GM19239 (cell line): ENCODE measurements around the gene MYO3B.
A peak's percentile ranks its signal among the peaks of the same experiment; 100 is the strongest.
"Not testable (repeated sequence)": the region's sequence is repeated elsewhere in the genome, so short reads cannot be mapped to it uniquely, and the experiment has no call there.

Experiments used
- DNase-seq: peaks from one replicate; pipeline ENCODE4 v3.0.0; 2011; ENCODE audit warnings: low spot score; ENCODE audit not compliant: insufficient read length
- FAIRE-seq: peaks from 2 replicates; lab custom pipeline; 2011; peaks lifted over from hg19 to GRCh38; lab: Jason Lieb, UNC

MYO3B gene

DNA sequence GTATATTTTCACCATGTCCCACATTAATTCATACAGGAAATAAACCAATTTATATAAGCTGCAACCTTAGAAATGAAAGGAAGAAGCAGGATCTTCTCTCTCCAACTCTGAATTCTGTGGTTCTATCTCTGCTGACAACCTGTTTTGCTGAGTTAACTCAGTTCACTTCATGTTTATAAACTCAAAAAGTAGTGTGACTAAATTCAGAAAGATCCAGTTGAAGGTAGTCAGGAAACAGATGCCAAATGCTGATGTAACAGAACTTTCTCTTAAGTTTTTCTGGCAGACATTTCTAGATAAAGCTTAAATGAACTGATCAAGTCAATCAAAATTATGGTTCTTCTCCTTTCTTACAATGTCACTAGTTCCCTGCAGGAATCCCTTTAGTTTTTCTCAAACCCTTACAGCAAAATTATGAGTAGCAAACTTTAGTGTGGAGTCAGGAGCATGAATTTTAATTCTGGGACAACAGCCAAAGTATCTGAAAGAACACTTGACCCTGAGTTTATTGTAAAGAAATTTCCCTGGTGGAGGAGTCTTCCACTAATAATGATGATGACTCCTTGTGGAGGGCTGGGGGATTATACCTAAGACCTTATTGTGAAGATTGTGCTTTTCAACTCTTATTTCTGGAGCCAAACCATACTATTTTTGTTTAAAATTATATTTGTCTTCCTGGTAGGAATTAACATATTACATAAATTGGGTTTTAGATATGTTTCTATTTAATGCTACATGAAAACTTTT is 216.9 kb downstream of the MYO3B start:
- no peak for DNase-seq
- FAIRE-seq: peak; percentile 51

DNA sequence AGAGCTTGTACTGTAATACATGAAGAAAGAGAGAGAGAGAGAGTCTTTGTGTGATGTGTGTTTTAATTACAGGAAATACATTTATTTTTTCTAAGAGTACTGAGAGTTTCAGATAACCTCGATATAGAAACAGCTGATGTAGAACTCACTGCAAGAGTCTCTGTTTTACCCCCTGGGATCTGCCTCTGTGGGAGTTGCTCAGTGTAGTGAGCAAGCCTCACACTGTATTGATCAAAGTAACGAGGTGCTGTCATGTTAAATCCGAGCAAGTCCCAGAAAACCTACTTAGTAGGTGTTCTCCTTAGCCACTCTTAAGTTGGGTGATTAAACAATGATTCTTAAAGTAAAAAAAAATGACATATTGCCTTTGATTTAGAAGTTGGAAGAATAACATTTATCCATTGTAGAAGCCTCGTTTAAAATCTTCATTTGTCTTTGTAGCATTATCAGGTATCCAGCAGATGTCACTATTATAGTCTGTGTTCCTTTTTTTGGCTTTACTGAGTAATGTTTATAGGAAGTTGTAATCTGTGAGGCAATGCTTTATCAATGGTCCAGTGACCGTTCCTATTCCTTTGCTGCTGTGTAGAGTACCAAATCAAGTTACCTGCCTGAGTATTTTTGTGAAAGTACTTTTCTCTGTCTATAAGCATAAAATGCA is 219.0 kb downstream of the MYO3B start:
- DNase-seq (no peak), FAIRE-seq (peak; percentile 69)

DNA sequence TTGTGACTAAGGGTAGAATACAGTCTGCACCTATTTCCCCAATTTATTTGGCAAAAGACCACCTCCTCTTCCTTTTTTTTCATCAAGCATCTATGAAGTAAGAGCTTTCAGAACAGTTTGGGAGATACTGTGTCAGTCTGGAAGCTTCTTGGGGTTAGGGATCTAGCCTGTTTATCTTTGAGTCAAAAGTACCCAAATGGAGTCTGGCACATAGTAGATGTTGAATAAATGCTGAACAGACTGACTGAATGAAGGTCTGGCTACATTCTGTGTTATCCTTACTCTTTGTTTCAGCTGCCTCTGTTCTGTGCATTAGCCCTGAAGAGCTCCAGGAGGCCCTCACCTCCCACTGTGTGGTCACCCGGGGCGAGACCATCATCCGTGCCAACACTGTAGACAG is 223.2 kb downstream of the MYO3B start:
- FAIRE-seq (no peak), DNase-seq (no peak)

DNA sequence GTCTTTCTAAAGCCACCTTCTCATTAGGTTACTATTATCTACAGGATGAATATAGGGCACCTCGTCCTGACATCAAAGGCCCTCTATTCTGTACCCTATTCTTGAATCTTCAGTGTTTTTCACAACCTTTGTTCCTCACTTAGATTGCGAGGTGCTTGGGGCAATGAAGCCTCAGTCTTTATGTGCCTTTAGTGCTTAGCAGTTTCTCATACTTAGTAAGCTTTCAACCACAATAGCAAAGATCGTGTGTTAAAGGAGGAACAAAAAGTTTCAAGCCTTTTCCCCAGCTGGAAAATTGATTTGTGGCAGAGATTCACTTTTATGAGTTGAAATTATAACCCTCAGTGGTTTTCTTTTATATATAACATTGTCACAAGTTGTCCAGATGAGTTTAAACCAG is 226.9 kb downstream of the MYO3B start:
- FAIRE-seq: peak; percentile 65
- no peak for DNase-seq

DNA sequence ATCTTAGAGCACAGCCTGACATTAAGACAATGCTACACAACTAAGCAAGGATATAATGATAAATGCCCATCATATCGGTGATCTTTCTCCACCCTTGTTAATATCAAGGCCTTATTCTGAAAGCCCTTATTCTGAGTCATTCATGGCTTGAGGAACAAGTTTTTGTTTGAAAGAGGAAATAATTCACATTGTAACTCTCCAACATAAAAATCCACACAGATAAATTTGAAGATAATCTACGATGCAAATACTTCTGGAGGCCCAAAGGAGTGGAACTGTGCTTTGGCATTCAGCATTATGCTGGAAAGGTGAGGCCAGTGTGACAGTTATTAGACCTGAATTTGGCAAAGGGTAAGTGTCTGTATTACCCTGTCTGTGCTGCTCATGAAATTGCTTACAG is 227.4 kb downstream of the MYO3B start:
- FAIRE-seq (no peak), DNase-seq (no peak)

DNA sequence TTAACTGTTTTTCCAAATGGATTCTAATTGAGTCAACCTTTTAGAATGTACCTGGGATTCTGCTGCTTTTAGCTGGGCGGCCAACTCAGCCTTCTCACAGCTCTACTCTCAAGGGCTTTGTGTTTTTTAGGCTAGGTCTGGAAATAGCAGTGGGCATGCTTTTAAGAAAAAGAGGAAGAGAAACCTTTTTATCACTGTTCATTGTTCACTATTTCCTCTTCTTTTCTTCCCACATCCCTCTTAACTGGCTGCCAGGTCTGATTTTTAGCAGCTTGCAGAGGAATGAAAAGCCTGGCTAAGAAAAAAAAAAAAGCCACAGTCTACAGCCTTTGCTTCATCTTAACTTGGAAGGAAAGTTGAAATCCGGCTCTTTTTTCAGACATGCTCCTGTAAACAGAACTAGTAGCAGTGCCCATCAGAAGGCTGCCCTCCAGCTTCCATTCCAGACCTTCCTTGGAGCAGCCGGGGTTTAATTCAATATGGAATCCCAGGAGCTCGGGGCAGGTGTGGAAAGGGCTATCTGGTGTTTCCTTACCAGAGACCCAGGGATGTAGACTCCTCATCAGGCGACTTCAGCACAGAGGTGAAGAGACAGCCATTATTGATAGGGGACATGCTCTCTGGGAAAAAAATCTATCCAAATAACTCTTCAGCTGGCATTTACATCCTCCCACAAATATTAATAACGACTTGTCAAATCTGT is 230.7 kb downstream of the MYO3B start:
- DNase-seq (no peak), FAIRE-seq (peak; percentile 68)

DNA sequence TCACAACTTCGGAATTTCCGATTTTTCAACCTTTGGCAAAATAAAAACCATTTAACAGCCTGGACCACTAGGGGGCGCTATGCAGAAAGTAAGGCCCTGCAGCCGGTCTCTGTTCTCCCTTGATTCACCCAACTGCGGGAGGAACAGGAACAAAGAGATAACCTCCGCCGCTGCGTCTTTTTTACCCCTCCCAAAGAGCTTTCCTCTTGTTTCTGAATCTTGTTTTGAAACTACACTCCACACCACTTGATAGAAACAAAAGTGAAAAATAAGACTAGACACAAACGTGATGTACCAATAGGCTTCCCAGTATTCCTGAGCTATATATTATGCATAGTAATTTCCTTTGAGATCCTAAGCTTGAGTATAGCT is 231.2 kb downstream of the MYO3B start:
- peak; percentile 85 for FAIRE-seq
- peak; percentile 38 for DNase-seq

DNA sequence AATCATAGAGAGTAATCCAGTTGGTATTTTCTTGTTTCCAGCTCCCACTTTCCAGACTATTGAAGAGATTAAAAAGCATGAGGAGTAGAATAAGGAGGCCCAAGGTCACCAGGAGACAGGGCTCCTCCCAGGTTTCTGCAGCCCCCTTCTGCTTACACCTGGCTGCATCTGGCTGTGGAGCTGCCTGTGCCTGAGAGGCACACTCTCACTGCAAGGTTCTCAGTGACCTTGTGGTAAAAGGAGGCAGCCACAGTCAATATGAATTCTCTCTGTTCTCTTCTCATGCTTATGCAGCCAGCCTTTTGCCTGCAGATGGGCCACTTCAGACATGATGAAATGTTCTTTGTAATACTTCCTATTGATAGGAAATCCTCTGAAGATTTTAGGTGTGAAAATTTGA is 233.7 kb downstream of the MYO3B start:
- DNase-seq: no peak

DNA sequence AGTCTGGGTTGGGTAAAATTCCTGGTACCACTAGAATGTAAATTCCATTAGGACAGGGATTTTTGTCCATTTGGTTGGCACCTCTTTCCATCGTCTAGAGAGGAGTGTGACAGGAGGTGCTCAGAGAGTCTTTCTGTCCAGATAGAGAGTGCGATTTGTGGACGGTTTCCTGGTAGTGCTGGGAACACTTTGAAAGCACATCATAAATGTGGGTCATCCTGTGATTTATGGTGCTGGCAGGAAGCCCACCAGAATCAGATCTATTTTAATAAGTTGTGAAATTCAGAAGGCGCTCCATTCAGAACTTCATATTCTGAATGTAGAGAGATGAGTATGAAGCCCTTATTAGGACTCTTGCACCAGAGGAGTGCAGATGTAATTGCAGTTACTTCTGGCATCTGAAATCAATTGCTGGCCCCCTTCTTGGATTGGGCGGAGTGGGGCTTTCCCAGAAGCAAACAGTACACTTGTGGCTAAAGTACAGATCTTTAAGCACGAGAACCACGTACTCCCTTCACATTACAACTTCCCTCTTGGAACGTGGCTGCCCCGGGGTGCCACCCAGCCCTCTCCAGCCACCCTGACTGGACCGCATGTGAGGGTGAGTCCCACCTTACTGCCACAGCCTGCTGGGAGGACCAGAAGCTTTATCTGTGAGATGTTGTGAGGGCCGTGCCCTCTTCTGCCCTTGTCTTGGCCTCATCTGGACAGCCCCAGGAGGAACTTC is 243.2 kb downstream of the MYO3B start:
- DNase-seq: no peak
- no peak for FAIRE-seq

More for the DNA sequence above, 233.7 kb downstream of the MYO3B start:
- no peak for FAIRE-seq

DNA sequence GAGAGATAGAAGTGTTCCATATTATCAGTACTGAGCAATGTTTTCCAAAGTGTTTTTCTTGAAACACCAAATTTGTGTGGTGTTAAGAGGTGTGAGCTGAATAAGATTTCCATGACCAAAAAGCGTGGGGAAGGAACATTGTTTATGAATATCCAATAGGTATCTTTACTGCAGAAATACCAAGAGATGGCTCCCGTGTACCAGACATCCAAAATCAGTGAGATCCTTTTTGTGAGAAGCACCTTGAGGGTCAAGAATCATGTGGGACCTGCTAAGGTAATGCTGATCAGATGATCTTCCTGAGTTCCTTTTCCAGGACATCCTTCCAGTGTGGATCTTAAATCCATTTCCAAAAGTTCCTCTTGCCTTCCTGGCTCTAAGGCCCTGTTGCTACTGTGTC is 246.0 kb downstream of the MYO3B start:
- no peak for FAIRE-seq
- DNase-seq: no peak

DNA sequence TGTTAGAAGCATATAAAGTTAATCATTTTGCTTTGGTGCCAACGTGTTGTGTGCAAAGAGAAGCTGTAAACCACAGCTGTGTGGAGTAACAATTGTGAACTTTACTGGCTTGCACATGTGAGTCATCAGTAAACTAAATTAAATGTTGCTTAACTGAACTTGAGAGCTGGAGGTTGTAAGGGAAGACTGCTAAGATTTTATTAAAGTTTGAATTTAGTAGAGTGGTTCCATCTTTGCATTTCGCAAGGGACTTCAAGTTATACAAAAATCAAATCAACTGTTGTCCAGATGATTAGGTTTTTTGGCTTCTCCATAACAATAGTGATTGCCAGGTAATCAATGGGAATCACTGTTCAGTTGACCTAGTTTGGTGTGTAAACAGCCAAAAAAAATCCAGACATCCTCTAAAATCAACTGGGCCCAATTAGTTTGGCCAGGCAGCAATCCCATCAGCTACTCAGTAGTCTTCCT is 247.4 kb downstream of the MYO3B start:
- DNase-seq: no peak
- no peak for FAIRE-seq

DNA sequence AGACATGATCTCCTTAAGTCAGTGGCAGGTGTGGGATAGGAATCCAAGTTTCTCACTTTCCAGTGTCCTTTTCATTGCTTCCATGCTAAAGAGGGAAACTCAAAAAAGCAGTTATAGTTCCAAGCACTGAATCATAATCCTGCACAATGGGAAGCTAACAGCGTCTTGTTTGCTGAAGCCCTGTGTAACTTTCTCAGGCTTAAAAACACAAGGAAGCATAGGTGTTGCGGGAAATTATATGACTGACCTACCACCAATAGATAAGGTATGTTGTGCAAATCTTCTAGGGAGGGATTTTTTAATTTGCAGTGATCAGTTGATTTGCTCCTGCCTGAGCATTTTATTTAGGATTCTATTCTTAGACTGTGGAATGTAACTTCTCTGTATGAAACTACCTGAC is 250.9 kb downstream of the MYO3B start:
- no peak for FAIRE-seq

DNA sequence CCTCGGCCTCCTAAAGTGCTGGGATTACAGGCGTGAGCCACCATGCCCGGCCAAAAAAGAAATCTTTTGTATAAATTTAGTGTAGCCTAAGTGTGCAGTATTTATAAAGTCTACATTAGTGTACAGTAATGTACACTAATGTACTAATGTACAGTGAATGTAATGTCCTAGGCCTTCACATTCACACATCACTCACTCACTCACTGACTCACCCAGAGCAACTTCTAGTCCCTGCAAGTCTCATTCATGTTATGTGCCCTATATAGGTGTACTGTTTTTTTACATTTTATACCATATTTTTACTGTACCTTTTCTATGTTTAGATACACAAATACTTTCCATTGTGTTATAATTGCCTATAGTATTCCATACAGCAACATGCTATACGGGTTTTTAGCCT is 254.9 kb downstream of the MYO3B start:
- FAIRE-seq: no peak

More for the DNA sequence above, 250.9 kb downstream of the MYO3B start:
- no peak for DNase-seq

DNA sequence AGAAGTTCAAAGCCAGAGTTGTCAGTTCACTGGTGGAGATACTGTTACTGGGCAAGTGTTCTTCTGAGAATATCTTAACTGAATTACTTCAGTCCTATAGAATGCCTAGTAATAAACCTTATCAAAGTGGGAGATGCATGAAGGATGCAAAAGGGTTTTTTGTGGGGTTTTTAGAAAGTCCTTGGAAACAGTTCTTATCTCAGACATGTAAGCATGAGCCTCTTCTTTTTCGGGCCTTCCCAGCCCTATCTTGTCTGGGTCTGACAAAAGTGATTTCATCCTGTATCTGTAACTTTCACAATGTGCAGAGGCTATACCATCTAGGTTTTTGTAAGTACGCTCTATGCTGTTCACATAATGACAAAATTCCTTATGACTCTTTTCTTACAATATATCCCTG is 255.5 kb downstream of the MYO3B start:
- no peak for DNase-seq
- no peak for FAIRE-seq

More for the DNA sequence above, 254.9 kb downstream of the MYO3B start:
- no peak for DNase-seq

DNA sequence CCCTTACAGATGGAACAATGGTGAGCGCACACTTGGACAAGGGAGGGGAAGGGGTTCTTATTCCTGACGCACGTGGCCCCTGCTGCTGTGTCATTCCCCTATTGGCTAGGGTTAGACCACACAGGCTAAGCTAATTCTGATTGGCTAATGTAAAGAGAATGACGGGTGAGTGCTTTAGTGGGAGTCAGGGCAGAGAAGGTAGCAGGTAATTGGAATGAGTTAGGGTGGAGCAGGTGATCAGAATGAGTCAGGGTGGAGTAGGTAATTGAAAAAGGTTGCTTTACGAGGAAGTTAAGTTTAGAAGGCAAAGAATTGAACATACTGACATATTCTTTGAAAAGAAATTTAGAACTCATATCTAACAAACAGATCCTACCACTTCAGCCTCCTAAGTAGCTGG is 256.4 kb downstream of the MYO3B start:
- not testable (repeated sequence) for DNase-seq, FAIRE-seq

DNA sequence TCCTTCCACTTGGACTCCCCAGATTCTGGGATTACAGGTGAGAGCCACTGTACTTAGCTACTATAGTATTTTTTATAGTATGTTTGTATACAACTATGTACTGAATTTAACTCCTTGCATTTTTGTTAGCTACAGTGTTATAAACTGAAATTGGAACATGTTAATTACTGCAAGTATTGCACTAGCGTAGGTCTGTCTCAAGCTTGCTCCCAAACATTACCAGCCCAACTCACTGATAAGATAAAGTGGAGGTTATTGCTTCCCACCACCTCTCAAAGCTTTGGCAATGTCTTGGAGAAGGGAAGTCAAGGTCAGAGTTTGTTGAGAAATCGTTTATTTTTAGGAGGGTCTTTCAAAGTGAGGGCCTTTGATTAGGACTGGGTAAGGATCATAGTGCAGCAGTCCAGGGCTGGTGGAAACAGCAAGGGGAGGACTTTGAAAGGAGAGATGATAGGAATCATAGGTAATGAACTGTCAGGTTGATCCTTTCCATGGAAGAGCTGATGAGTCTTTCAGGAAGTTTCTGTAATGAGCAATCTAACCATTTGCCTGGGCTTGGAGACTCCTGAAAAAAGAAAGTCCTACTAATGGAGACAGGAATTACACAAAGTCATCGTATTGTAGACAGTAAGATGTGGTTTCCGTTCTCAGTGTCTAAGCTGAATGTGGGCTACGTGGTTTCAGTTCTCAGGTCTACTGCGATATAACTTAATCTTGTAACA is 257.1 kb downstream of the MYO3B start:
- DNase-seq (peak; percentile 9), FAIRE-seq (peak; percentile 94)

DNA sequence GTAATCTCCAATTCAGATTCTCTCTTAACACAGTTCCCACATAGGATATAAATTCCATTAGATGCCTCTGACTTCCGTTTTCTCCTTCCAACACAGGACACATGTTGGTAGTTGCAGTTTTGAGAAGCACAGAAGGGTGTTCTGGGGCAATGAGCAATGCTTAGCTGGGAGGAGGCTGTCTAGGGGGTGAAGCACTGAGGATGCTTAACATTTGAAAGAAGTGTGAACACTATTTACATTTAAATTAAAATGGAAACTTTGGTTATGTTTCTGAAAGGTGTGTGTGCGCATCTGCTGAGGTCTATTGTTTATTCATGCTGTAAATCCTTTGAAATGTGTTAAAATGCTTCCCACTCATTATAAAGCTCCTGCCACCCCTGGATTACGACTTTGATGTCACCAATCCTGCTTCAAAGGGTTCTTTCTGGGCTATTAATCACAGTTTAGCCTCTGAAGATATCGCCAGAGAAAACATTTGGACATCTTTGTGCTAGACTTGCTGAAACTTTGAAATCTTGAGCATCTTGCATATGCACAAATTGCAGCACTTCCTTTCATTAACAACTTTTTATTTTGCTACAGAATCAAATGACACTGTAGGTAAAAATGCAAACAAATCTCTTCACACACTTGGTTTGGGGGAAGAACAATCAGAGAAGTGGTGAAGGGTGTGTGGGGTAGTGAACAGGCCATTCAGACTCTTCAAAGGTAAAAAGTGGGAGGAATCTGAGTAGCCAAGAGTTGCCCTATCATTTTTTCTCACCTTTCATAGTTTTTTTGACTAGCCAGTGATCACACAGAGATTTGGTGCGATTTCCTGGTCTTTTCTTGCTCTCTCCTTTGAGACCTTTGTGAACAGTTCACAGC is 258.4 kb downstream of the MYO3B start:
- FAIRE-seq (peak; percentile 37), DNase-seq (no peak)

DNA sequence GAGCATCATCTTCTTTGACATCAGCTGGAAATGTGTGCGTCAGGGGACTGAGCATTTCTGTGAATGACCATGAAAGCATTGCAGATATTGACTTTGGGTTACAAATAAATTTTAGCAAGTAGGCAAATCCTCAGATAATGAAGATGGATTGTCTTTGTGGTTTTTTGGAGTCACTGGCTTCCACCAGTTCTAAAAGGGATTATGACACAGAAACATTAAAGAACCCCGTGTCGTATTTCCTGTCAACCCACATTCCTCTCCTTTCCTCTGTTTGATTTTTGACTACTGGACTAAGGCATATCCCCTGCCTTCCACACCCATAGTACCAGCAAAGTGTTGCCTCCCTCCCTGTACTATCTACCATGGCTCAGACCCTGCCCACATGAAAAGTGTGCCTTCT is 268.1 kb downstream of the MYO3B start:
- FAIRE-seq (no peak), DNase-seq (no peak)

DNA sequence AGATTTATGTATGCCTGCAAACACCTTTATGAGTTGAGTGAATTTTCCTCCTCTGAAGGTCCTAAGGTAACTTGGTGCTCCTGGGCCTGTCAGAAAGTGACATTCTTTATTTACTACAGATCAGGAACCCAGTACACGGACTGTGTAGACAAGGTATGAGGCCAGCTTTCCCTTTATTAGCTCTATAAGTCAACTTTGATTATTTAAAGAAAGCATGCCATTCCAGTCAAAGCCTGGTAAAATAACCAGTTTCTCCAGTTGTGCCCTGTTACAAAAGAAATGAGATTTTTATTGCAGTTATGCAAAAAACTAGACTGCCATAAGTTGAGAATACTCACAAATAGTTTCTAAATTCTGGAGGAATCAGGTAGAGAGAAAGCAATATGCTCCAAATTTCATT is 271.1 kb downstream of the MYO3B start:
- FAIRE-seq: no peak
- DNase-seq: no peak
